Activated CD8-positive, alpha-beta memory T cell treated with anti-CD3 and anti-CD28 coated beads, Interleukin-2, amount 50 U/mL, for 1 hour (primary cell): ENCODE results near the gene CACNG1.

ENCODE experiments used
- DNase-seq: peaks from one replicate; pipeline ENCODE4 v3.0.0-alpha.2; 2020; ENCODE audit errors: extremely low read depth

The CACNG1 gene

DNA sequence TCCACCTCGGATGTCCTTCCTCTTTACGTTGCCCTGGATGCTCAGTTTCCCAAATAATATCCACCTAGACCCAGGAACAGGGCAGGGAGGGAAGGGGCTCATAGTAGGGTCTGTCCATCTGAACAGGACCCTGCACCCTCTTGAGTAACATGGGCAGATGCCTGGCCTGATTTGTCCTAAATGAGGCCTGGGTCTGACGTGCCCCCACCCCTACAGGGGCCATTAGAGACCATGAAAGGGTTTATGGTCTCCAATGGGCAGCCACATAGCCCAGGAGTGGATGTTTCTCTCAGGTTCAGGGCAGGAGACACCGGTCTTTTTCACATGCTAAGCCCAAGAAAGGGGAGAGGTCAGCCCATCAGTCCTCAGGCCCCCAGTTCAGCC is 6.8 kb downstream of the CACNG1 start:
- DNase-seq: no peak

DNA sequence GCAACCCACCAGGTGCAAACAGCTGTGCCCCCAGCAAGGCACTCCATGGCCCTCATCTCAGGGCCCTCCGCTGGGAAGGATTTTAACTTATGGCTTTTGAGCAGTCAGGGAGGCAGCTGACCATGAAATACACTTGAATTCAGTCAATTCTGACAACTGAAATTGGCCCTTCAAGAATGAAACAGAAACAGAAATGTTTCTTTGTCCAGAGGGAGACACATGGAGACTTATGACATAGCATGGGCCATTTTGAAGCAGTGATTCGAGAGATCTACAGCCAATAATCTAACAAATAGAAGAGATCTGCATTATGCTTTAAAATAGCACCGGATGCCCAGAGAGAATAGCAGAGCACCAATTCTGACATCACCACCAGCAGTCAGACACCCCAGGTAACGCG is 7.5 kb downstream of the CACNG1 start:
- no peak for DNase-seq

DNA sequence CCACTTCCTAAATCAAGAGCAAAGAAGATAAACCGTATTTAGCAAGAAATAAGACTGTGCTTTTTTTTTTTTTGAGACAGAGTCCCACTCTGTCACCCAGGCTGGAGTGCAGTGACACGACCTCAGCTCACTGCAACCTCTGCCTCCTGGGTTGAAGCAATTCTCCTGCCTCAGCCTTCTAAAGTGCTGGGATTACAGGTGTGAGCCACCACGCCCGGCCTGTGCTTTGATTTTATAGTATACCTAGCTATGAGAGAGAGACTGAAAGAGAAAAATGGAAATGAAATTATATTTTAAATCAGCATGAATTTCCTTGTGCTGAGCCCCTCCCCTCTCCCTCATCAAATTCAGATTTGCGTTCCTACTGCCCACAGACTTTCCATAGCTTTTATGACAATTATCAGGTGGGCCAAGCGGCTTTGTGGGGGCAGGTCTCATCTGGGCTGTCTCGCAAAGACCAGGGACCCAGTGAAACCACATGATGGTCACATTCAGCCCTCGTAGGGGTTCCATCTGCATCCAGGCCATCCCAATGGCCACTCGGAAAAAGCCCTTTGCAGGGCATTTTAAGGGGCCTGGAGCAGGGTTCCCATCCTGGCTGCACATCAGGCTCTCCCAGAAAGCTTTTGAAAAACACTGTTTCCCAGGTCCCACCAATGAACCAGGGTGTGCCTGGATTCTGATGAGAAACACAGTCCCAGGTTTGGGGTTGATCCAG is 8.5 kb downstream of the CACNG1 start:
- DNase-seq: no peak

DNA sequence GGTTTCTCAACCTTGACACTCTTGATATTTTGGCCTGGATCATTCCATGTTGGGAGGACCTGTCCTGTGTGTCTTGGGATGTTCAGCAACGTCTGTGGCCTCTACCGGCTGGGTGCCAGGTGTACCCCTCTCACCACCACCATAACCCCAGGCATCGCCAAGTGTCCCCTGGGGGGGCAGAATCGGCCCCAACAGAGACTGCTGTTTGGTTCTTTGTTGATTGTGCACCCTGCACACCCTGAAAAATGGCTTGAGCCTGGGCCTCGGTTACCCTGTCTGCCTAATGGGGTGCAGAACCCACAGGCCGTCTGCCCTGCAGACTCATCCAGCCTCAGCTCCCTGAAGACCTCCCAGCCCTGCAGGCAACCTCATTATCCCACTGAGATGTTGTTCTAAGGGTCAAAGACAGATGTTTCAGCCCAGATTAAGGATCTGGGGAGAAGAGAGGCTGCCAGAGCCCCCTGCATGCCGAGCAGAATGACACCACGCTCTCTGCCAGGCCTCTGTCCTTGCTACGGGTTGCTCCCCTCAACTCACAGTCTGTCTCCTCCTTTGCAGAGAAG is 9.2 kb downstream of the CACNG1 start:
- DNase-seq: no peak

DNA sequence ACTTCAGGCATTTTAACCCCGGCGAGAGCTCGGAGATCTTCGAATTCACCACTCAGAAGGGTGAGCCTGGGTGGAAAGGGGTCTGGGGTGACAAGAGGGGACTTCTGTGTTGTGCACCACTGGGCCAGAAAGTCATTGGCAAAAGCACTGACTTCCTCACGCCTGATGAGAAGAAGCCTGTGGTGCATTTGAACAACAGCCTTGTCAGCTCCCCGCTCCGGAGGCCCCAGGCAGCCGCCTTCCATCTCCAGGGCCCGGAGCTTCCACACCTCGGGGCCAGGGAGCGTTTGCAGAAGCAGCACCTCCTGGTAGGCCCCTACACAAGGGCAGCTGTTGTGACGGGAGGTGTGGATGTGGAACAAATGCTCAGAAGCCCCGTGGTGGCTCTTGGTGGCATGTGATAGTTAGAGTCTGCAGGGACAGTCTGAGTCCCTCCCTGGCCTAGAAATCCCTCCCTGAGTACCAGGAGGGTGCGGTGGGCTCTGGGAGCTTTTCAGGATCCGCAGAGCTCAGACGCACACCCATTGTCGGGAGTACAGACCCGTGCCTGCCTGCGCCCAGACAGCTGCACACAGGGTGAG is 9.7 kb downstream of the CACNG1 start:
- DNase-seq: no peak

DNA sequence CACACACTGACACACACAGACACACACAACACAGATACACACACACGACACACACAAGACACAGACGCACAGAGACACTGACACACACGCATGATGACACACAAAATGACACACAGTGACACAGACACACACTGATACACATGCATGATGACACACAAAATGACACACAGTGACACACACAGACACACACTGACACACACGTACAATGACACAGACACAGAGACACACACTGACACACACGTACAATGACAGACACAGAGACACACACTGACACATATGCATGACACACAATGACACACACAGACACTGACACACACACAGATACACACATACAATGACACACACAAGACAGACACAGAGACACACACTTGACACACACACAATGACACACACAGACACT is 10.3 kb downstream of the CACNG1 start:
- no peak for DNase-seq

DNA sequence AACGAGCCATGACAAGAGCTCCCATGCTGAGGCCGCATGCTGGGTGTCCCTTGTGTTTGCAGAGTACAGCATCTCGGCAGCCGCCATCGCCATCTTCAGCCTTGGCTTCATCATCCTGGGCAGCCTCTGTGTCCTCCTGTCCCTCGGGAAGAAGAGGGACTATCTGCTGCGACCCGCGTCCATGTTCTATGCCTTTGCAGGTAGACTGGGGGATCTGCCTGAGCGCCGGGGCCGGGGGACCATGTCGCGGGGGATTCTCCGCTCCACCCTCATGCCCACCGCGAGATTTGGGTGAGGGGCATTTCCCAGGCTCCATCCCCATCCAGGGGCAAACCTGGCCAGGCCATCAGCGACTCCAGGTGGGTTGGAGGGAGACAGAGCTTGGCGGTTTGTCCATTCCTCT is 10.7 kb downstream of the CACNG1 start:
- DNase-seq: no peak

DNA sequence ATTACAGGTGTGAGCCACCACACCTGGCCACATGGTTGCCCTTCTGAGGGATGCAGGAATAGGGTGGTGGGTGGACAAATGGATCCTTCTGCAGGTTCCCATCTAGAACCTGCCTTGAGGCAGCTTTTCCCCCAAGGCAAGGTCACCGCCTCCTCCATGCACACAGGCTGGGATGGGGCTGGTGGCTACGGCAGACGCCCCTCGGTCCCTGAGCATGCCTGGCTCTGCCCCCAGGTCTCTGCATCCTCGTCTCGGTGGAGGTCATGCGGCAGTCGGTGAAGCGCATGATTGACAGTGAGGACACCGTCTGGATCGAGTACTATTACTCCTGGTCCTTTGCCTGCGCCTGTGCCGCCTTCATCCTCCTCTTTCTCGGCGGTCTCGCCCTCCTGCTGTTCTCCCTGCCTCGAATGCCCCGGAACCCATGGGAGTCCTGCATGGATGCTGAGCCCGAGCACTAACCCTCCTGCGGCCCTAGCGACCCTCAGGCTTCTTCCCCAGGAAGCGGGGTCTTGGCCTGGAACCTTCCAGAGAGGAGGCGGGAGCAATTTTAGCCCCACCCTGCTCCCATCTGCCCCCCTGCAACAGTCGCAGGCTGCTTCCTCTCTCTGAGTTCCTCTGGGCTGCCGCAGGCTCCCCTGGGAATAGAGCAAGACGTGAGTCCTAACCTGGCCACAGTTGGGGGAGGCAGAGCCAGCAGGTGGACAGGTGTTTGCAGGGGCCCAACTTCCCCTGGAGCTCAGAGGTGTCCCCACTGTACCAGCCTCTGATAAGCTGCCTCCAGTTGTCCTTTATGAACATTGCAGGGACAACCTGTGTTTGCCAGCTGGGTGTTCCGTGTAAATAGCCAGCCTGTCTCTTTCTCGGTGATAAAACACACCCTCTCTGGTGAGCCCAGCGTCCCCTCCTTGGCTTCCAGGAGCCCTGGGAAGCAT is 11.7 kb downstream of the CACNG1 start:
- DNase-seq: no peak

DNA sequence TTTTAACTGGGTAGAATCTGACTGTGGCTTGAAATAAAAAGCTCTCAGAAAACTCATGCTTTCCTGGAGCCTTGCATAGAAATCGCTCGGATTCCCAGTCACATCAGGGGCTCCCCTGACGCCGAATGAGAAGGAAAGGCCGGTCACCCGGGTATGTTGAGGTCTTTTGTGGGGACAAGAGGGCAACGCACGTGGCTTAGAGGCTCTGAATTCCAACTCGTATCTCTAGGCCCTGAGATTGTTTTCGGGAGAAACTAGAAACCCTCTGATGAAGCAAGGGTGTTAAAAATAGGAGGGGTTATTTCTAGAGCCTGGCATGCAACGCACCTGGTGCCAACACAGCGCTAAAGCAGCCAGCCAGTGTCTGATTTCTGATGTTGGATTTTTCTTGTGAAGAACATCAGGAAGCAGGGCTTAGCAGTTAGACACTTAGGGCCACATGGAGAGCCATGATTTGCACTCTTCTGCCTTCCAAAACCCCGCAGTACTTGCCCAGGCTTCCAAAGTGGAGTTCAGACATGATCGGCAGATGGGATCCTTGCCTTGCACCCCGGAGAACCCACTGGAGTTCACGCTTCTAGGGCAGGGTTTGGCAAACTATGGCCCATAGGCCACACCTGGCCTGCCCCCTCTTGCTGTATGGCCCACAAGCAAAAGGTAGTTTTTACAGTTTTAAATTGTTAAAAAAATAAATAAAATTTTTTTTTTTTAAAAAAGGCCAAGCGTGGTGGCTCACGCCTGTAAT is 12.6 kb downstream of the CACNG1 start:
- DNase-seq: no peak

DNA sequence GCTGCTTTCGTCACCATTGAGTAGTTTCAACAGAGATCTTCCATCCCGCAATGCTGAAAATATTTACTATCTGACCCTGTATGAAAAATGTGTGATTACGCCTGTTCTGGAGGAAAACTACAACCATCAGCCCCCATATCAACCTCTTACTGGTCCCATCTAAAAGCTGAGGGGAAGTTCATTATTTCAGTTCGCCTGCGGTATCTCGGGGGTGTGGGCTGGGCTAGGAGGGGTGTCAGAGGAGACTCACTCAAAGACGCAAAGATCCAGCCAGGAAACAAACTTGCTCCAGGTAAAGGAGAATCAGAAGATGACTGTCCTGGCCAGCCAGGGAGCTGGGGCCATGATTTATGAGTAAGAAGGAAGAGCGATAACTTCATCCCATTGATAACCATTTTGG is 13.7 kb downstream of the CACNG1 start:
- no peak for DNase-seq

DNA sequence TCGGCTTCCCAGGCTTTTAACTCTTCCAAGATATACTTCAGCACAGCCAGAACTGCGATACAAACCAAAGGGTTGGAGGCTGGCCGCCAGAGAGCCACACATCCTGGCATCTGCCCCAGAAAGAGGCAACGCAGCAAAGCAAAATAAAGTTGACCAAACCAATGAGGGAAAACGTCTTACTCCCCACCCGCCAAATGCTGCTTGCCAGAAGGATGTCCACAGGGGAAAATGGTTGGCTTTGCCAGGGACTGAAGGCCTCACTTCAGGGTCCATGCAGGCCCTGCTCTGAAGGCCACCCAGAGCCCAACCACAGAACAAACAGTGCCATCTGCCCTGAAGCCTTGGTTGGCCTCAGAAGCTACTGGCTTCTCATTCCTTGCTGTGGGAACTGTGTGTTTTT is 15.0 kb downstream of the CACNG1 start:
- DNase-seq: no peak

DNA sequence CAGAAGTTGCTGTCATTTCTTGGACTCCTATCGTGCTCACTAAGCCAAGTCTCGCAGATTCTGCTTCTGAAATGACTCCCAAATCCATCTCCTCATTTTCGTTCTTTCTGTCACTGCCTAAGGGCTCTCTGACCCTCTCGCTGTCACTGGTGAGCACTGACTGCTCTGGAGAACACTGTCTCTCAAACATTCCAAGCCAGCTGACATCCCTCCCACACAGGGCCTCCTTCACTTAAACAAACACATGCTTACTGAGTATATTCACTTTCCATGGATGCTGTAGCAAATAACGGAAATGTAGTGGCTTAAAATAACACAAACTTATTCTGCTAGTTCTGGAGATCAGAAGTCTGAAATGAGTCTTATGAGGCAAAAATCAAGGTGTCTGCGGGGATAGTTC is 18.8 kb downstream of the CACNG1 start:
- no peak for DNase-seq

DNA sequence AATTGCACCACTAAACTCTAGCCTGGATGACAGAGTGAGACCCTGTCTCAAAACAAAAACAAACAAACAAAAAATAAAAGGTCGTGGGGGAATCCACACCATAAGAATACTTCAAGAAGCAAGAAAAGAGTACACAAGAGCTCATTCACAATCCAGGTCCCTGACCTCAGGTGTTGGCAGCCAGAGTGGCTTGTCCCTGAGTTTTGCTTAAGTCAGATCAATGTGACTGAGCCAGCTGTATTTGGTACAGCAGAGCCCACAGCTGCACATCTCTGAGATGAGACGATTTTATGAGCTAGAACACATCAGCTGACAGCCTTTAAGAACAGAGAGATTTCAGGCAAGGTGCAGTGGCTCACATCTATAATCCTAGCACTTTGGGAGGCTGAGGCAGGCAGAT is 22.4 kb downstream of the CACNG1 start:
- DNase-seq: no peak

DNA sequence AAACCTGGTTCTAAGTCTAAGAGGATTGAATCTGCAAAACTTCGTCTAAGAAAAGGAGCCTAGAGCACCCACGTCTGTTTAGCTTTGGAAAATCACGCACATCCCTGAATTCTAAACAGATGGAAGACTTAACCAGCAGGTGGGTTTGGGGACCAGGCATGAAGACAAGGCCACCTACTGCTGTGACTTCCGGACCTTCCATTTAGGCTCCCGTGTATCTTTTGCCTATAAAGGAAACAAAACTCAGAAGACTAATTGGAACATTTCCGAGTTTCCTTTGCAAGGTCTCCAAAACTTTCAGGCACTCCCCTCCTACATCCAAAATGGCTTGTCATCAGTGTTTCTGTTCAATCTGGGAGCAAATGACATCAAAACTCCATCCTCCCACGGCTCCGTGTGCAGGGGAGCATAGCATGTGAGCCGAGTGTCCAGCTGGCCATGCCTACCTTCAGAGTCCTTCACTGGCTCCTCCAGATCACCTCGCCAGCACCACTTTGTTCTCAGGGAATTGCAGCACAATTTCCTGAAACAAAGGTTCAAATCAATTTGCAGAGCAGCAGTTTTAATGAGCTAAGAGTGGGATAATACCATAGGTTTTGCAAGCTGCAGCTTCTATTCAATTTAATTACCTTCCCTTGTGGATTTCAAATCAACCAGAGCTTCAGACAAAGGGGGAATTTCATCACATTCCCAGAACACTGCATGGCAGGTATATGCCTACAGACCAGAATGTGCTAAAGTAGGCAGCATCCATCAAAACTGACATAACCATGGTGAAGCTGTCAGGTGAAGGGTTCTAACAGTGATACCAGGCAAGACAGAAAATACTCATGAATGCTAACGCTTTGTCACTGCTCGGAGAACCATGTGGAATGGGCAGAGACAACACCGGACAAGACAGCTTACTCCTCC is 23.5 kb downstream of the CACNG1 start:
- DNase-seq: no peak

DNA sequence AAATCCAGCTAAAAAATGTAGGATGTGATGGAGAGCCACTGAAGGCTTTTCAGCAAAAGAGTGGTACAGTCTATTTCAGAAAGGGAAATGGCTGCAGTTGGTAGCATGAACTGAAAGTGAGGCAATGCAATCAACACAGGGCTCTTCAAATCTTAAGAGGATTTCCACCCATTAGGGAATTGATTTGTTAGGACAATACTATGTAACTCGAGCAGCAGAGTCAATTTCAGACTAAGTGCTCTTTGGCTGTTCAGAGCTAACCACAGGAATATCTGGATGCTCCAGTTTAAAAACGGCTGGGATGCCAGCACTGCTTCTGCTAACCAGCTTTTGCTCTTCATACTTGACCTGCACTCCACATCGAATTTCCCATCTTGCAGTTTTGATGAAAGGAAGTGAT is 24.6 kb downstream of the CACNG1 start:
- no peak for DNase-seq

DNA sequence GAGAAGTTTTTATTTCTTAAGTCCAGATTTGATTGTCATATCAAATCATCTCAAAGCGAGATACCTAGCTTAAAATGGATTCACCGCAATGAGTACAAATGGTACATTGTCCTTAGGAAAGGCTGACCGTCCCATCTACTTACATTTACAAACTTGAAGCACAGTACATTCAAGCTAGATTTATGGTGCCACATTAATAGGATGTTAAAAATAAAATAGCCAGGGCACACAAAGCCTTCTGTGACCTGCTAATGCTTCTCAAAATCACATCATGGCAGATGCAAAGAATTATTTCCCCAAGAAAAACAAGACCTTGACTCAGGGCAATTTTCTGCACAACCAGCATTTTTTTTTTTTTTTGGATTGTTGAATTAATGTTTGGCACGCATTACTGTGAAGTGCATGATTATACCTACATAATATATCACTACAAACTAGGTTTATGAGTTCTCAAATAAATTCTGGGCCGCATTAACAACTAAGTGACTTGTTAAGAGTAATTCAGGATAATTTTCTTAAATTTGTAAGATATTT is 25.3 kb downstream of the CACNG1 start:
- DNase-seq: no peak

DNA sequence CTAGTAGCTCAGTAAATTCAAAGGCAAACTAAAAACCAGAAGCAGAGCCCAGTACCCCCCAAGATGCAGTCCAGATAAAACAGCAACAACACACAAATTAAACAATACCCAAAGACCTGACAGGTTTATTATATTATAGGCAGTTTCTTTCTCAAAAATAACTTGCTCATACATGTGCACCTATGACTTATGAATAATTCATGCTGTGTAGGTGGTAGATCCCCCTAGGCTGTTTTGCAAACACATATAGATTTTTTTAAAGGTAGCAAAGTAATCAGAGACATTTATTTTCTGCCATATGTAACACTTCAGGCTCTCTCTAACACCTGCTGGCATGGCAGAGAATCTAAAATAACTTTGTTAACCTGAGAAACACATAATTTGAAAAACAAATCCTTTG is 27.2 kb downstream of the CACNG1 start:
- no peak for DNase-seq

DNA sequence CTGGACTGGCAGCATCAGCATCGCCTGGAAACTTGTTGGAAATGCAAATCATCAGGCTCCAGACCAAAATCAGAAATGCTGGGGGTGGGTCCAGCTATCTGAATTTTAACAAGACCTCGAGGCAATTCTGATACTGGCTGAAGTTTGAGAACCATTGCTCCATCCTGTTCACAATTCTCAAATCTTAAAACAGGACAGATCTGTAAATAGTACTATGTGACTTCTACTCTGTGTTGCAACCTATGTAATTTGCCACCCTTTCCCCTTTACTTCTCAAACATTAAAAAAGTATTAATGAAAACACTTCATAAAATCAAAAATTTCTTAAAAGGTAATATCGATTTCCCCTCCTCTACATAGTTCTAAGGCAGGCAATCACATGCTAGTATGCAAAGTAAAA is 28.5 kb downstream of the CACNG1 start:
- no peak for DNase-seq

DNA sequence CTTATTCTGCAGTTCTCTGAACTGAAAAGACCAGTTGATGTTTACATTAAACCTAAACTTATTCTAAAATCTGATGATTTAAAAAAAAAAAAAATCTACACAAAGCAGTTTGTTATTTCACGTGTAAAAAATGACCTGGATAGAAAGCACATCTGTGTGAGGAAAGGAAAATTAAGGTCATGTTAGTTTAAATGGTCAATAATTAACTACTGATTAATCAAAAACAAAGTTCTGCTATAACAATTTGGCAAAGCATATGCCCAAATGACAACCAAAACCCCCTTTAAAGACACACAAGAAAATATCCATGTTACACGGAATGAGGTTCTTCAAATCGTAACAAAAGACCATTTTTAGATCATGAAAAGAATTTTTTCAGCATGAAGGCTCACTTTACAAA is 30.4 kb downstream of the CACNG1 start:
- DNase-seq: no peak

DNA sequence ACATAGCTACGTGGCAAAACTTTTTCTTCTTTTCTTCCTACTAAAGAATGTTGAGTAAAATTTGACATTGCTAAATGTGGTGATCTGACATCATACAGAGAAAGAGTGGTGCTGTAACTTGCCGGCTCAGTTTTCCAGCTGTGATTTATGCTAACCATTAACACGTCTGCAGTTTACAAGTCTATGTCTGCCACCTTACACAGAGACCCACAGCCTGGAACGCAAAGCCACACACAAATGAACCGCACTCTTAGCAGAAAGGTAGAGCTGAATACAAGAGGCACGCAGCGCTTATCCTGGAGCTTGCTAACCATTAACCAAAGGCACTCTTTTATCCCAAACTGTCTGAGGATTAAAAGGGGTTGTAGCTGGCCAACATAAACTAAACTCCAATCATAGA is 31.9 kb downstream of the CACNG1 start:
- DNase-seq: no peak

DNA sequence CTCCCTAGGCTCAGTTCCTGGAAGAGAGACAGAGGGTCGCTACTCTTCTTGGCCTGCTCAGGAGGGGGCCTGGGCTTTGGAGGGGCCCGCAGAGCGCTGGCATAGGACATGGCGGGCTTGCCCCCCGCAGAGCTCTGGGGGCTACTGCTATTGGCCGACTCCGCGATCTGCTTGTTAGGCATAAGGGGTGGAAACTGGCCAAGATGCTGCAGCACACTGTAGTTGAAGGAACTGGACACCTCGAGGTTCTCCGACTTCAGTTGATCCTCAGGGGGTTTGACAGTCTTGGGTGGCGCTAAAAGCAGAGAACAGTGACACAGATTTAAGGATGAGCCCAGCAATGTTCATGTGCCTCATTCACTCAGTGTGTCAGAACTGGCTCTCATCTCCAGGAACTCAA is 33.9 kb downstream of the CACNG1 start:
- DNase-seq: no peak
